ENCODE data around the gene EML3. TPM values are rescaled to one million over a fixed set of nuclear protein-coding genes. Genes with fewer than 3 reads are reported as not detected.

Gene EML3
- total and polyA plus RNA-seq, 8 donors: 39.3 to 82.5 (median 54.1) TPM

- DNase-seq (no peak), ATAC-seq (no peak)
- peaks cover 0 to 58% of the 10 kb centered on the region in 2 donors for H3K36me3 ChIP-seq
- peaks cover 26 to 61% of the 10 kb centered on the region in 2 donors for H3K4me1 ChIP-seq
- H3K27me3 ChIP-seq: no peaks in the 10 kb centered on the region
- H3K27ac ChIP-seq: no peak overlapping the region
- no peak for TF ChIP-seq CTCF (IDR thresholded peaks at IDR 0.05)
- intact Hi-C loops (cut with DNase I): no loop called here
- no peaks in the 10 kb centered on the region for H3K9me3 ChIP-seq
- H3K4me3 ChIP-seq: no peak overlapping the region
Observed at GRCh38 chr11:62595124-62595523, 17.5 kb downstream of the EML3 start.

GRCh38 chr11:62593434-62594044 is 19.0 kb downstream of the EML3 start:
- intact Hi-C loops (cut with DNase I): no loop called here
- Histone ChIP-seq H3K9me3 (no peaks in the 10 kb centered on the region), H3K36me3 (peaks cover 0 to 53% of the 10 kb centered on the region in 2 donors), H3K4me1 (peaks cover 12 to 50% of the 10 kb centered on the region in 2 donors), H3K4me3 (no peak overlapping the region), H3K27me3 (no peaks in the 10 kb centered on the region), H3K27ac (no peak overlapping the region)
- peak; percentile 41 to 55 for TF ChIP-seq CTCF (IDR thresholded peaks at IDR 0.05)
- peak; percentile 42 for ATAC-seq
- peak; percentile 39 to 89 (median 78) for DNase-seq

- TF ChIP-seq CTCF (IDR thresholded peaks at IDR 0.05): no peak
- Histone ChIP-seq H3K36me3 (peaks cover 0 to 53% of the 10 kb centered on the region in 2 donors), H3K27ac (peak overlapping the region; percentile 89 to 93), H3K4me1 (peaks cover 12 to 45% of the 10 kb centered on the region in 2 donors), H3K9me3 (no peaks in the 10 kb centered on the region), H3K4me3 (peak overlapping the region in 1 of 2 donors; percentile 75), H3K27me3 (no peaks in the 10 kb centered on the region)
- intact Hi-C loops (cut with DNase I): no loop called here
- DNase-seq (no peak), ATAC-seq (no peak)
Observed at GRCh38 chr11:62592989-62593421, 19.6 kb downstream of the EML3 start.

- H3K9me3 ChIP-seq: no peaks in the 10 kb centered on the region
- no peak for ATAC-seq
- no peak for TF ChIP-seq CTCF (IDR thresholded peaks at IDR 0.05)
- H3K27ac ChIP-seq: peak overlapping the region; percentile 89 to 93
- H3K27me3 ChIP-seq: no peaks in the 10 kb centered on the region
- no peak for DNase-seq
- peaks cover 12 to 39% of the 10 kb centered on the region in 2 donors for H3K4me1 ChIP-seq
- H3K4me3 ChIP-seq: peak overlapping the region; percentile 35 to 75
- H3K36me3 ChIP-seq: peaks cover 0 to 53% of the 10 kb centered on the region in 2 donors
- intact Hi-C loops (cut with DNase I): no loop called here
Observed at GRCh38 chr11:62592146-62592815, 20.3 kb downstream of the EML3 start.

GRCh38 chr11:62591448-62592145 is 21.0 kb downstream of the EML3 start, which contains the start of gene TUT1:
Gene TUT1, minus strand, starts transcription at chr11:62591523. Its CDS starts 38 bp downstream, at chr11:62591485.
- H3K4me3 ChIP-seq: peak within 1 kb of the TSS; percentile 52 to 75
- no peaks in the 10 kb centered on the region for H3K27me3 ChIP-seq
- intact Hi-C loops (cut with DNase I): no loop called here
- H3K4me1 ChIP-seq: peaks cover 12 to 35% of the 10 kb centered on the region in 2 donors
- H3K9me3 ChIP-seq: no peaks in the 10 kb centered on the region
- DNase-seq (peak; percentile 93 to 98 (median 96)), ATAC-seq (peak; percentile 96)
- H3K27ac ChIP-seq: peak within 1 kb of the TSS; percentile 89 to 93
- H3K36me3 ChIP-seq: peaks cover 0 to 52% of the 10 kb centered on the region in 2 donors
- no peak for TF ChIP-seq CTCF (IDR thresholded peaks at IDR 0.05)
